ENCODE data around the gene EDC4. TPM values are rescaled to one million over a fixed set of nuclear protein-coding genes. Genes with fewer than 3 reads are reported as not detected.

The EDC4 gene
- total and polyA plus RNA-seq, 2 of the 8 experiments (the other 6 are each of a cell fraction or from before 2014, with no cell fraction given): 58.5 to 72.7 TPM

GRCh38 chr16:67873435-67874370 lies 851 bp downstream of the EDC4 start:
- ChIA-PET CTCF (ENCODE audit: partially characterized antibody) (interaction anchor here (1.1 to 21.8 kb wide), 10 partner anchors 10 to 205 kb away, joined by 3 to 623 read pairs (median 4); partner anchors contain the start of genes CTRL, LCAT, NRN1L and PSMB10), POLR2A (ENCODE audit: partially characterized antibody) (interaction anchor here (0.6 to 2.7 kb wide), 18 partner anchors 8 to 116 kb away, joined by 3 to 19 read pairs (median 4); partner anchors contain the start of genes CENPT, NRN1L, NUTF2 and PSKH1)
- H2AFZ ChIP-seq (ENCODE audit: low read length): no peak overlapping the region
- H3K27me3 ChIP-seq (replicated peaks in 1 of 4; ENCODE audit: control insufficient read depth in 3 of 4, extremely low read depth in 1 of 4, insufficient read depth in 3 of 4, low read length in 3 of 4): no peaks in the 10 kb centered on the region
- no peak overlapping the region for H3K14ac ChIP-seq (ENCODE audit: insufficient read length)
- H2BK120ac ChIP-seq (replicated peaks; ENCODE audit: low read depth, low read length): no peak overlapping the region
- H3K18ac ChIP-seq (ENCODE audit: extremely low read depth, low read length): no peak overlapping the region
- WGBS, 2 experiments (ENCODE audit: extremely low coverage in 1 of 2, insufficient coverage in 1 of 2, insufficient read length in 1 of 2, insufficient replicate concordance in 2 of 2, low coverage in 1 of 2, low lambda C conversion rate in 2 of 2, missing lambda C conversion rate in 1 of 2): 36% methylated on average over 18 of the region's 23 CpGs; no CpG with 5 or more reads in 1 of the 2 experiments
- peaks cover 3 to 30% of the 10 kb centered on the region in 2 experiments; a peak in 3 of 4 replicates for H3K79me2 ChIP-seq (ENCODE audit: control insufficient read depth in 1 of 2, insufficient read depth in 2 of 2, low read length in 2 of 2)
- H2BK15ac ChIP-seq (ENCODE audit: low read length): 0 out of 2 replicates have a peak overlapping the region, but pooled peaks have one; percentile 61
- peaks cover 2% of the 10 kb centered on the region; the same call in 1 of the 2 replicates for H3K23me2 ChIP-seq (ENCODE audit: low read depth, low read length)
- H3K56ac ChIP-seq (replicated peaks; ENCODE audit: insufficient read length, low read depth, low read length): no peak overlapping the region
- H2BK5ac ChIP-seq (ENCODE audit: low read depth, low read length): peak overlapping the region; percentile 81; the same call in 1 of the 2 replicates
- TF ChIP-seq ATF2 (IDR thresholded peaks at IDR 0.05; ENCODE audit: low read length) (0 out of 2 replicates have a peak, but pooled peaks have one; percentile 0), POU5F1 (IDR thresholded peaks at IDR 0.05; ENCODE audit: low read depth, low read length) (no peak)
- H2AK5ac ChIP-seq (ENCODE audit: low read depth, low read length): no peak overlapping the region; the same call in 1 of the 2 replicates
- H2BK12ac ChIP-seq (ENCODE audit: low read depth, low read length): no peak overlapping the region
- H3K9me3 ChIP-seq (ENCODE audit: insufficient read depth in 2 of 2, low read depth in 1 of 2, low read length in 1 of 2): no peaks in the 10 kb centered on the region
- H3K27ac ChIP-seq (ENCODE audit: low read depth, low read length): peak overlapping the region; percentile 53
- peaks cover 12 to 44% (median 29%) of the 10 kb centered on the region in 4 experiments for H3K36me3 ChIP-seq (ENCODE audit: control insufficient read depth in 2 of 4, insufficient read depth in 4 of 4, low read length in 3 of 4)
- H3K4me3 ChIP-seq (ENCODE audit: extremely low read depth in 1 of 4, insufficient read depth in 2 of 4, low read depth in 3 of 4, low read length in 4 of 4): peak overlapping the region; percentile 85 to 97 (median 93)
- H4K8ac ChIP-seq (ENCODE audit: extremely low read depth, insufficient read depth, low read length): peak overlapping the region; percentile 84
- H3K9ac ChIP-seq (replicated peaks in 1 of 4; ENCODE audit: extremely low read depth in 1 of 4, low read depth in 3 of 4, low read length in 3 of 4): peak overlapping the region; percentile 74 to 99 (median 82)
- H3K79me1 ChIP-seq (ENCODE audit: low read depth, low read length): peaks cover 13% of the 10 kb centered on the region
- H4K91ac ChIP-seq (replicated peaks; ENCODE audit: insufficient read length, low read length): no peak overlapping the region
- H3K23ac ChIP-seq (ENCODE audit: insufficient read length): no peak overlapping the region
- DNase-seq (ENCODE audit: low read depth in 1 of 2, low spot score in 2 of 2): no peak
- peaks cover 0 to 7% (median 3%) of the 10 kb centered on the region in 4 experiments; a peak in 3 of 7 replicates for H3K4me1 ChIP-seq (replicated peaks in 1 of 4; ENCODE audit: control insufficient read depth in 3 of 4, insufficient read depth in 4 of 4, low read length in 3 of 4)
- H2BK20ac ChIP-seq (ENCODE audit: low read length): no peak overlapping the region
- H3K4ac ChIP-seq (replicated peaks; ENCODE audit: insufficient read length, low read depth, low read length): no peak overlapping the region
- H4K20me1 ChIP-seq (replicated peaks in 1 of 2; ENCODE audit: control insufficient read depth in 1 of 2, insufficient read depth in 2 of 2, low read length in 2 of 2): peaks cover 3 to 12% of the 10 kb centered on the region in 2 experiments
- FAIRE-seq: no peak
- peak overlapping the region; percentile 89 to 95 for H3K4me2 ChIP-seq (ENCODE audit: insufficient read depth in 1 of 2, low read depth in 2 of 2, low read length in 2 of 2)
- H4K5ac ChIP-seq (ENCODE audit: insufficient read length, low read depth, low read length): no peak overlapping the region

Measured in H1 (cell line).